Measurements from ENCODE around the gene NAP1L4. TPM values are rescaled to one million over a fixed set of nuclear protein-coding genes. Genes with fewer than 3 reads are reported as not detected.

Gene NAP1L4
- total RNA-seq, 1 experiment from 2014 or later, result 144 TPM

GRCh38 chr11:3000032-3000961 is 8.2 kb upstream of the NAP1L4 start:
- TF ChIP-seq ELF1 (IDR thresholded peaks at IDR 0.05; ENCODE audit: borderline replicate concordance, low read depth) (no peak), CTCF (IDR thresholded peaks at IDR 0.05 in 2 of 3, conservative IDR thresholded peaks at IDR 0.05 in 1 of 3; ENCODE audit: borderline replicate concordance in 1 of 3, insufficient read depth in 1 of 3, low read depth in 2 of 3, low read length in 2 of 3) (no peak), FOSL1 (IDR thresholded peaks at IDR 0.05; ENCODE audit: low read depth) (no peak), CBX3 (IDR thresholded peaks at IDR 0.05; ENCODE audit: low read depth) (no peak), EGR1 (IDR thresholded peaks at IDR 0.05; ENCODE audit: low read depth) (no peak), ATF3 (IDR thresholded peaks at IDR 0.05) (no peak), MAX (IDR thresholded peaks at IDR 0.05) (no peak)
- H4K20me1 ChIP-seq (ENCODE audit: insufficient read depth), result no peaks in the 10 kb centered on the region
- H3K36me3 ChIP-seq (ENCODE audit: control insufficient read depth in 1 of 2, insufficient read depth in 2 of 2, low read length in 2 of 2), result peaks cover 17 to 24% of the 10 kb centered on the region in 2 experiments; a peak in 3 of 4 replicates
- no peaks in the 10 kb centered on the region for H3K27me3 ChIP-seq (ENCODE audit: insufficient read depth, low read length)
- no peak overlapping the region for H3K4me2 ChIP-seq (ENCODE audit: low read length)
- H2AFZ ChIP-seq (ENCODE audit: low read depth, low read length, poor library complexity, severe bottlenecking), result no peak overlapping the region
- ChIA-PET CTCF (no interaction called here), POLR2A (no interaction called here), RAD21 (ENCODE audit: low non-redundant PET in 1 of 2, low total read pairs in 2 of 2, uncharacterized antibody in 2 of 2, unreplicated experiment in 2 of 2) (no interaction called here)
- no peaks in the 10 kb centered on the region for H3K4me1 ChIP-seq (ENCODE audit: control insufficient read depth in 1 of 2, insufficient read depth in 2 of 2, low read length in 2 of 2)
- H3K9me3 ChIP-seq (ENCODE audit: control insufficient read depth in 1 of 2, insufficient read depth in 1 of 2, low read depth in 1 of 2, low read length in 2 of 2), result no peaks in the 10 kb centered on the region
- DNase-seq (ENCODE audit: low read depth, low spot score) (no peak), ATAC-seq (no peak)
- H3K9ac ChIP-seq (ENCODE audit: low read length), result no peak overlapping the region
- H3K9me2 ChIP-seq (ENCODE audit: insufficient read depth), result no peaks in the 10 kb centered on the region
- no peaks in the 10 kb centered on the region for H3K79me2 ChIP-seq (ENCODE audit: insufficient read depth, low read length)
- intact Hi-C loops (cut with micrococcal nuclease), result no loop called here
- no peak overlapping the region for H3K4me3 ChIP-seq (replicated peaks in 1 of 2; ENCODE audit: low read depth in 1 of 2, low read length in 2 of 2)
- BruUV-seq (replicated peaks), result no TSS peak
- no peak overlapping the region for H3K27ac ChIP-seq (ENCODE audit: low read depth, low read length)

All from HCT116 (cell line).